ENCODE measurements around the gene ZNF683. TPM values are rescaled to one million over a fixed set of nuclear protein-coding genes. Genes with fewer than 3 reads are reported as not detected.

The ZNF683 gene
- total RNA-seq, 2 donors from 2014 or later, result not detected

- H3K4me1 ChIP-seq, result no peaks in the 10 kb centered on the region
- intact Hi-C loops (cut with DNase I), result no loop called here
Observed at GRCh38 chr1:26372039-26372438, 511 bp downstream of the ZNF683 start.

GRCh38 chr1:26370591-26371382, 1.8 kb downstream of the ZNF683 start:
- 47 to 58% methylated on average over 6 of the region's 6 CpGs for WGBS, 2 donors
- no peak overlapping the region for H3K27ac ChIP-seq
- no peaks in the 10 kb centered on the region for H3K27me3 ChIP-seq
- intact Hi-C loops (cut with DNase I), result no loop called here
- no peaks in the 10 kb centered on the region for H3K4me1 ChIP-seq
- ATAC-seq (no peak), DNase-seq (no peak)
- no peaks in the 10 kb centered on the region for H3K36me3 ChIP-seq (replicated peaks in 1 of 2; ENCODE audit: insufficient read depth in 1 of 2, low read depth in 2 of 2)
- H3K9me3 ChIP-seq, result no peaks in the 10 kb centered on the region
- no peak for TF ChIP-seq POLR2A (IDR thresholded peaks at IDR 0.05)
- TF ChIP-seq, protein P1, sequence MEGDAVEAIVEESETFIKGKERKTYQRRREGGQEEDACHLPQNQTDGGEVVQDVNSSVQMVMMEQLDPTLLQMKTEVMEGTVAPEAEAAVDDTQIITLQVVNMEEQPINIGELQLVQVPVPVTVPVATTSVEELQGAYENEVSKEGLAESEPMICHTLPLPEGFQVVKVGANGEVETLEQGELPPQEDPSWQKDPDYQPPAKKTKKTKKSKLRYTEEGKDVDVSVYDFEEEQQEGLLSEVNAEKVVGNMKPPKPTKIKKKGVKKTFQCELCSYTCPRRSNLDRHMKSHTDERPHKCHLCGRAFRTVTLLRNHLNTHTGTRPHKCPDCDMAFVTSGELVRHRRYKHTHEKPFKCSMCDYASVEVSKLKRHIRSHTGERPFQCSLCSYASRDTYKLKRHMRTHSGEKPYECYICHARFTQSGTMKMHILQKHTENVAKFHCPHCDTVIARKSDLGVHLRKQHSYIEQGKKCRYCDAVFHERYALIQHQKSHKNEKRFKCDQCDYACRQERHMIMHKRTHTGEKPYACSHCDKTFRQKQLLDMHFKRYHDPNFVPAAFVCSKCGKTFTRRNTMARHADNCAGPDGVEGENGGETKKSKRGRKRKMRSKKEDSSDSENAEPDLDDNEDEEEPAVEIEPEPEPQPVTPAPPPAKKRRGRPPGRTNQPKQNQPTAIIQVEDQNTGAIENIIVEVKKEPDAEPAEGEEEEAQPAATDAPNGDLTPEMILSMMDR (IDR thresholded peaks at IDR 0.05), result no peak
- H3K4me3 ChIP-seq, result no peak overlapping the region

More at GRCh38 chr1:26372039-26372438, 511 bp downstream of the ZNF683 start:
- DNase-seq, result no peak
- no peak overlapping the region for H3K4me3 ChIP-seq
- ATAC-seq, result no peak
- no peaks in the 10 kb centered on the region for H3K9me3 ChIP-seq
- H3K27me3 ChIP-seq, result no peaks in the 10 kb centered on the region
- 71 to 83% methylated on average over 4 to 5 of the region's 5 CpGs for WGBS, 2 donors
- TF ChIP-seq, protein P1 (IDR thresholded peaks at IDR 0.05), result no peak
- no peak for TF ChIP-seq POLR2A (IDR thresholded peaks at IDR 0.05)
- H3K36me3 ChIP-seq (replicated peaks in 1 of 2; ENCODE audit: insufficient read depth in 1 of 2, low read depth in 2 of 2), result no peaks in the 10 kb centered on the region
- no peak overlapping the region for H3K27ac ChIP-seq

DNA sequence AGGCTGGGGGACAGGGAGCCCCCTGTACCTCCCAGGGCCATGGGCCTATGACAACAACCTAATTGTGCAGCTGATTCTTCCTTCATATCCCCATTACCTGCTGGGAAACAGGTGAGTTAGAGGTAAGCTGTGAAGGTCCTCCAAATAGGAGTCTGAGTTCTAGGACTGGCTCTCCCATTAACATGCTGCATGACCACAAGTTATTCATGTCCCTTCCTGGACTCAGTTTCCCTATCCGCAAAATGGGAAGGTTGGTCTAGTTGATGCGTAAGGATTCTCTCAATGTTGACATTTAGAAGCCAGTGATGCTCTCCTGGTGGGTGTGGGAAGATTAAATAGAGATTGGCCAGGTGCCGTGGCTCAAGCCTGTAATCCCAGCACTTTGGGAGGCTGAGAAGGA, 4.1 kb downstream of the ZNF683 start:
- Histone ChIP-seq H3K9me3 (no peaks in the 10 kb centered on the region), H3K27me3 (no peaks in the 10 kb centered on the region), H3K36me3 (replicated peaks in 1 of 2; ENCODE audit: insufficient read depth in 1 of 2, low read depth in 2 of 2) (no peaks in the 10 kb centered on the region), H3K27ac (no peak overlapping the region), H3K4me1 (peaks cover 6% of the 10 kb centered on the region), H3K4me3 (no peak overlapping the region)
- ATAC-seq (no peak), DNase-seq (no peak)
- TF ChIP-seq, protein P1 (IDR thresholded peaks at IDR 0.05), result no peak
- no peak for TF ChIP-seq POLR2A (IDR thresholded peaks at IDR 0.05)
- WGBS, 2 donors, result 85 to 91% methylated on average over 3 of the region's 3 CpGs
- intact Hi-C loops (cut with DNase I), result no loop called here

DNA sequence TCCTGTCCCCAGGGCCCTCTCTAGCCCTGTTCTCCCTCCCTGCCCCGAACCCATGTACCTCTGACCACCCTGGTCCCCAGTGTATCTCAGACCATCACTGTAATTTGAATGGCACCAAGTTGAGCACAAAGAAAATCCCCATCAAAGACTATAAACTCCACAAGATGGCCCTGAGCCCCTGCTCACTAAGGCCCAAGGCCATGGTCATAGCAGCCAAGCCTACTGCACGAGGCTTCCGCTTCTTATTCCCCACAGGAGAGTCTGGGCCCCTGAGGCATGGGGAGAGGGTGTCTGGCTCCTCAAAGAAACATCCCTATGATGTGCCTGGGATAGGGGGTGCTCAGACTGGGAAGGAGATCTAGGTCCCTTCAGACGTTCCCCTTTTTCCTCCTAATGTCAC, 4.5 kb downstream of the ZNF683 start:
- H3K4me1 ChIP-seq, result peaks cover 6% of the 10 kb centered on the region
- no peaks in the 10 kb centered on the region for H3K36me3 ChIP-seq (replicated peaks in 1 of 2; ENCODE audit: insufficient read depth in 1 of 2, low read depth in 2 of 2)
- ATAC-seq, result no peak
- H3K4me3 ChIP-seq, result no peak overlapping the region
- WGBS, 2 donors, result 67 to 75% methylated on average over 1 to 4 of the region's 4 CpGs
- no peak overlapping the region for H3K27ac ChIP-seq
- no peaks in the 10 kb centered on the region for H3K9me3 ChIP-seq
- no peaks in the 10 kb centered on the region for H3K27me3 ChIP-seq
- intact Hi-C loops (cut with DNase I), result no loop called here
- no peak for DNase-seq
- TF ChIP-seq, protein P1 (IDR thresholded peaks at IDR 0.05), result no peak

GRCh38 chr1:26367441-26367840, 5.1 kb downstream of the ZNF683 start:
- no peak for DNase-seq
- no peaks in the 10 kb centered on the region for H3K27me3 ChIP-seq

More at GRCh38 chr1:26367441-26367840, 5.1 kb downstream of the ZNF683 start:
- Histone ChIP-seq H3K4me1 (peaks cover 6% of the 10 kb centered on the region), H3K4me3 (no peak overlapping the region), H3K9me3 (no peaks in the 10 kb centered on the region), H3K27ac (no peak overlapping the region), H3K36me3 (replicated peaks in 1 of 2; ENCODE audit: insufficient read depth in 1 of 2, low read depth in 2 of 2) (no peaks in the 10 kb centered on the region)
- intact Hi-C loops (cut with DNase I), result no loop called here
- TF ChIP-seq, protein P1 (IDR thresholded peaks at IDR 0.05), result no peak
- TF ChIP-seq POLR2A (IDR thresholded peaks at IDR 0.05), result no peak
- no peak for ATAC-seq
- WGBS, 2 donors, result 75 to 83% methylated on average over 1 to 6 of the region's 6 CpGs

All from body of pancreas (tissue), 4 donors.